ENCODE measurements around the gene SMIM45.
A peak's percentile ranks its signal among the peaks of the same experiment; 100 is the strongest.

The SMIM45 gene

DNA sequence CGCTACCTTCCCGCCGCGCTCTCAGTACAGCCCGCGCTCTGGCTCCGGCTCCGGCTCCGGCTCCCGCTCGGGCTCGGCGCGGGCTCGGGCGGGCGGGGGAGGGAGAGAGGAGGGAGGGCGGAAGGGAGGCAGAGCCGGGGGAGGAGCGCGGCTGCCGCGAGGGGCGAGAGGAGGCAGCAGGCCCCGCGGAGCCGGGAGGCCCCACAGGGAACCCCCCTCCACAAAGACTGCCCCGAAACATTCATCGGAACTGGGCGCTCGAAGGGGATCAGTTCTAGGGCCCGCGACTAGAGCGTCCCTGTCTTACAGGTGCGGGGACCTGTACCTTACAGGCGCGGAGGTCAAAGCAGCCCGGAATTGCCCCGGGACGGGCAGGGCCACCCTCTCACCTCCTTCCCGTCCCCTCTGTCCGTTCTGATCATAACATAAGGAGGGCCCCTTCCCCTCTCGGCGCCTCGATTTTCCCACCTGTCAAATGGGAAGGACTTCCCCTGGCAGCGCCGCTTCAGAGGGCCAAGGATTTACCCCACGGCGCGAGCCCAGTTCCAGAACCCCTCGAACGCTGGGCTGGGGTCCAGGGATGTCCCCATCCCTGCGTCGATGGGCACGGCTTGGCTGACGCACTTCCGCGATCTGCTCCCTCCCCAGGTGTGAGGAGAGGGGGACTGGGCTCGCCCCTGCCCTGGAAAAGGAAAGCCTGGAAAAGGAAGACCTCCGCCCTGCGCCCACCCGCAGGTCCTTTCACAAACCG is 36.7 kb upstream of the SMIM45 start, which contains the start of gene SHISA8:
Gene SHISA8, minus strand, starts transcription at position 40 of the 751 bp plus-strand sequence. CDS start 407 bp downstream, outside the sequence.
- intact Hi-C loops (cut with DNase I) = no loop called here
- DNase-seq = peak in 3 of 10 donors; percentile 40 to 89 (median 42)

DNA sequence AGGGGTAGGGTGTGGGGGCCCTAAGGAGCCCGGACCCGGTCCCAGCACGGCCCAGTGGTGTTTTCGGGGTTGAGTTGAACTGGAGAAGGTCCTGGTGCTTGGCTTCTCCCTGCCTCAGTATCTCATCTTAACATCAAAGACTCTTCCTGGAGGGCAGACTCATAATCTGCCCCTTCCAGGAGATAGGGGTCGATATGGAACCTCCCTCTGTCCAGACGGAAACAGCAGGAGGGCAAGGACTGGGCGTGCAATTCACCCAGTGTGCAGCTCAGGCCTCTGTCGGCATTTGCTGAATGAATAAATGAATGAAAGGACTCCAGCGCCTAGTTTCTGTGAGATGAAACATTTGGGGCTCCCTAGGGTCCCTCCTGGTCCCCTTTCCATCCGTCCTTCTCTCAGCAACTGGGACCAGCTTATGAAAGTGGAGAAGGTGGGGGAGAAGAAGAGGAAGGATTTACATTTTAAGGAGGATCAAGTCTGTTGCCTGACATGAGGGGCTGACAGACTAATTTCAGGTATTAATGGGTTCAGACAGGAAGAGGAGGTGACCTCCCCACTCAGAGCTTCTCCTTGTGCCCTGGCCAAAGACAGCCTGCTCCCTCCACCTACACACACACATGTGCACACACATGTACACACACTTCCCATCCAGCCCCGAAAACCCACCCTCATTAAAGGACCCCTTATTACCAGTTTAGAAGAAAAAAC is 36.0 kb upstream of the SMIM45 start:
- intact Hi-C loops (cut with DNase I) = no loop called here
- DNase-seq = no peak

DNA sequence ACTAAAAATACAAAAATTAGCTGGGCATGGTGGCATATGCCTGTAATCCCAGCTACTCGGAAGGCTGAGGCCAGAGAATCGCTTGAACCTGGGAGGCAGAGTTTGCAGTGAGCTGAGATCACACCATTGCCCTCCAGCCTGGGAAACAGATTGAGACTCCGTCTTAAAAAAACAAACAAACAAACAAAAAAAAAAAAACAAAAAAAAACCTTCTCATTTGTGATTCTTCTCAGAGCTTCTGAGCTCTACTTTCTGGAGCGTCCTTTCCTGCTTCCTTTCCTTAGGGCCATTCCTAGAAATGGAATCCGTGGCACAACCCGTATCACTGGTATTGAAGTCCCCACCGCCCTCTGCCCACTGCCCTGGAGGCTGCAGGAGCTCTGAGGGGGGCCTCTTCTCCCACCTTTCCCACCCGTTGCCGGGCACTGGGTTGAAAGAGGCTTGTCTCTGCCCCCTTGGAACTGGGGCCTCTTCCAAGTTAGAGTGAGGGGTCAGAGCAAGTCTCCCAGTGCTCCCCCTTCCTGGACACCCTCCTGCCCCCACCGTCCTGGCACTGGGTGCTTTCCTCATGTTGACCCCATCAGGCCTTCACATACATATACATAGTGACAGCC is 35.1 kb upstream of the SMIM45 start:
- intact Hi-C loops (cut with DNase I) = no loop called here
- no peak for DNase-seq

DNA sequence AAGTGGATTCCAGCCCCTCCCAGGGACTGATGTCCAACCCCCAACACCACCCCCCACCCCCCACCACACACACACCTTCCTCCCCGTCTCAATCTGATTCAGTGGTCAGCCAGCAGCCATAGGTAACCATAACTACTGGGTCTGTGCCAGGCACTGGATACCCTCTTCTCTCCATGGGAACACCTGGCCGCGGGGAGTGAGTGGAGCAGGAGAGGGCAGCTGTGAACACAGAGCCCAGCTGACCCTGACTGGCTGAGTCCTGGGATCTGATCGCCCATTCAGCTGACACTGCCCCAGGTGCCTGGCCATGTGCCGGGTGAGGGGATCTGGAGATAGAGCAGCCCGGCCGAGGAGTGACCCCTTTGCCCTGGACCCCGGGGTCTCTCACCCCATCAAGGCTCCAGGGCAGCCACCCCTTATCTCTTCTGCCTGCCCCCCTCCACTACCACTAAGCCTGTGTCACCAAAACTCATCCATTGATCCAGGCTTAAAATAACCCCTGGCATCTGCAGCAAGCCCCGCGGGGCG is 34.5 kb upstream of the SMIM45 start:
- intact Hi-C loops (cut with DNase I) = no loop called here
- DNase-seq = no peak

DNA sequence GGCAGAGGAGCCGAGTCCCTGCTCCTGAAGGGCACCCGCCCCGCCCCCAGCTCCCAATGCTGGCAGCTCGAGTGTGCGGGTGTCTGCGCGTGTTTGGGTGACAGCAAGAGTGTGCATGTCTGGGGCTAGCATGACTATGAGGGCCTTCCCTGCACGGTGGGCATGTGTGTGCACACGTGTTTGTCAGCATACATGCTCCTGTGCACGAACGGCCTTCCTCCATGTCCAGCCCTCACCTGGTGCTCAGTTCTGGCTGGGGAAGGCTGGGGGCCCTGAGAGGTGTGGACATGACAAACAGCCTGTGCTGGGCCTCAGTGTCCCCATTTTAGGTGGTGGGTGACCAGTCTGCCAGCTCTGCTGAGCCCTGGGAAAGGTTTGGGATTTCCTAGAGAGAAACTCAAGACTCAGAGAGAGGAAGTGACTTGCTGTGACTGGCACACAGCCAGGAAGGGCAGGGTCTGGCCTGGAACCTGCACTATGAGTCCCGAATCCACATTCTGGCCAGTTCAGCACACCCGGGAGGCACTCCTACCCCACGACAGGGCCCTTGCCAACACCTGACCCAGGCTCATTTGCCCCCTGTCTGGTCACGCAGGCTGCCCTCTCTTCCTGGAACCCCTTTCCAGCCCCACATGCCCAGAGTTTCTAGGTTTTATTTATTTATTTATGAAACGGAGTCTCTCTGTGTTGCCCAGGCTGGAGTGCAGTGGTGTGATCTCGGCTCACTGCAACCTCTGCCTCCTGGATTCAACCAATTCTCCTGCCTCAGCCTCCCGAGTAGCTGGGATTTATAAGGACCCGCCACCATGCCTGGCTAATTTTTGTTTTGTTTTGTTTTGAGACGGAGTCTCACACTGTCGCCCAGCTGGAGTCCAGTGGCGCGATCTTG is 33.8 kb upstream of the SMIM45 start:
- intact Hi-C loops (cut with DNase I) = no loop called here
- peak in 1 of 10 donors; percentile 14 for DNase-seq

DNA sequence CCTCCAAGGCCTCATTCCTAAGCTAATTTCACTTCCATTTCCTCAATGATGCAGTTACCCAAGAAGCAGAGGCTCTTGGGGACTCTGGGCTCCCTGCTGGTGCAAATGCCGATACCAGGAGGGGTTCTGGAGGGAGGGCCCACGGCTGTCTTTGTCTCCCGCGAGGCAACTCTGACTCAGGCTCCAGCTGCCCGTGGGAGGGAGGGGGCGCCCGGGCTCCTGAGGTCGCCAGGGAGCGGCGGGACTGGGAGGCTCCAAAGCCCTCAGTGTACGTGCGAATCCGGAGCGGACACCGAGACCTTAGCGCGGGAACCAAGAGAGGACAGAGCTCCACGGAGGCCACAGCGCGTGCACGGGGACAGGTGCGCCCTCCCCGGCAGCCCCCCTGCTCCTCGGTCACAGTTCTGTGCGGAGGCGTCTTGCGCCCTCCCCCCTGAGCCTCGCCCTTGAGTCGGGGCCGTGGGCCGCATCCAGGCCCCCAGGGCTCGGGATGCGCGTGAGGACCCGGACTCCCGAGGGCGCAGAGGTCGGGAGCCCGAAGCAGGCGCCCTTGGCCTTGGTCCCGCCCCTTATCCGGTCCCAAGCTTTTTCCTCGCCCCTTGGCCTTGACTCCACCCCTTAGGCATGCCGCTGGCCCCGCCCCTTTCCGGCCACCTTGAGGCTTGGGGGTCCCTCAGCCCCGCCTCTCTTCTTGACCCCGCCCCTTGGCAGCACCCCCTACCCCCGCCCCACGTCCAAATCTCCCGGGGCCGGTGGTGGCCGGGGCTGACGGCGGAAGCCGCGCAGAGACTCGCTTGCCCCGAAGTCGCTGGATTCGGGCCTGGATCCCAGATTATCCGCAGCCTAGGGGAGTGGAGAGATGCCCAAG is 32.4 kb upstream of the SMIM45 start:
- DNase-seq = peak in 2 of 10 donors; percentile 22 to 89

DNA sequence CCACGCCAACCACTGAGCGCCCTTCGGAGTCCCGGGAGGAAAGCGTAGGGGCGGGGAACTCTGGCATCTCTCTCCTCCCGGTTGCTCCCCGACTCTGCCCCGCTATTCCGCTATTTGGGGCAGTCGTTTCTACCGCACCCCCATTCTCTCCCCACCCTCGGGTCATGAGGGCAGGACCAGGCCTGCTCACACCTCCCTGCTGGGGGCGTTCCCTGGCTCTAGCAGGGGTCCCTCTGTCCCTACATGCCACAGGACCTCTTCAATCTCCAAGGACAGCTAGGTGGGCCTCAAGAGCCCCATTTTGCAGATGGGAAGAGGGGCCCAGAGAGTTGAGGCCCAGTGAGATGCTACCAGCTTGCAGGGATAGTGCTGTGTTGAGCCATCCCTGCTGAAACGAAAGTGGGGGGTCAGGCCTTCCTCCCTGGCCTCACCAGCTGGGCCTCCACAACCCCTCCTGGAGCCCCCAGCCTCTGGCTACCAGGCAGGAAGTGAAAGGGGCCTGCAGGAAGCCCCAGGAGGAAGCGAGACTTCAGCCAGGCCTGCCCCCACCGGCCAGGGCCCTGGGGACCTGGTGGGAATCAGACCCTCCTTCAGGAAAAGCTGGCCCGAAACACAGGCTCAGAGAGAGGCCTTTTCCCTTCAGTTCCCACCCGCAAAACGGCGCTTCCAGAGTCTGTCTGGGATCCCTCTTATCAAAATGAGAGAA is 31.5 kb upstream of the SMIM45 start:
- DNase-seq = no peak
- intact Hi-C loops (cut with DNase I) = no loop called here

More for the DNA sequence above, 32.4 kb upstream of the SMIM45 start:
- intact Hi-C loops (cut with DNase I) = no loop called here

DNA sequence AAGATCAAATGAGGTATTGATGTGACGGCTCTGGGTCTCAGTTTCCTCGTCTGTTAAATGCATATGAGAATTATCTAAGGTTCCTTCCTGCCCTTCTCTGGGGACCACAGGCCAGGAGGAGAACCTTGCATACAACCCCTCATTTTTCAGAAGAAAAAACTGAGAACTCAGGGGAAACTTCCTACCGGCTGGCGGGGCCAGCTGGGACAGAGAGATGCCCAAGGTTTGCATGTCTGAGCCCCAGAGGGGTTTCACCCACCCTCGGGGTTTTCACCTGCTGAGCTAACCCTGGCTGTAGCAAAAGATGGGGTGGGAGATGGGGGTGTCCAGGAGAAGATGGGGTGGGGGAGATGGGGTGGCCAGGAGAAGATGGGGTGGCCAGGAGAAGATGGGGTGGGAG is 29.6 kb upstream of the SMIM45 start:
- intact Hi-C loops (cut with DNase I) = no loop called here

DNA sequence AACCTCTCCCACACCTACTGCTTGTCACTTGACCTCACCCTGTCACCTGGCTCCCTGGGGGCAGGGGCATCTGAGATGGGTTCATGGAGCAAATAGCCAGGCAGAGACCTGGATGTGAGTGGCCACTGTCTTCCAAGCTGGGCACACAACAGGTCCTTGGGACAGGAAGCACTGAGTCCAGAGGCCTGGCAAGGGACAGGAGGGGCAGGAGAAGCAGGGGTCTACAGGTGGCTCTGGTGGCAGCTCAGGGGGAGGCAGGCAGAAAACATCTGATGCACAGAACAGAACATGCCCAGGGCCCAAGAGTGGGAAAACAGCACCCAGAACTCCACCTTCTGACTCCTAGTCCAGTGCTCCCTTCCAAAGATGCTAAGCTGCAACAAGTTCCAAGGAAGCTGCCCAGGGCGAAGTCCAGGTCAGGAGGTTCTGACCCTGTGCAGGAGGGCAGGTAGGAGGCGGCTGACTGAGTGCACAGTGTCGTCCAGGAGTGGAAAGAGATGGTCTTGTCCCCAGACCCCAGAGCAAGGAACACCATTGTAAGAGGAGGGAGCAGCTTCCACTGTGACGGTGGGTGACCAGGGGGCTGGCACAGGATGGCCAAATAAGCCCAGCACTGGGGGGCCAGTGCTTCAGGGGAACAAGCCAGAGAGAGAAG is 28.9 kb upstream of the SMIM45 start:
- no peak for DNase-seq
- intact Hi-C loops (cut with DNase I) = no loop called here

More for the DNA sequence above, 29.6 kb upstream of the SMIM45 start:
- DNase-seq = no peak

DNA sequence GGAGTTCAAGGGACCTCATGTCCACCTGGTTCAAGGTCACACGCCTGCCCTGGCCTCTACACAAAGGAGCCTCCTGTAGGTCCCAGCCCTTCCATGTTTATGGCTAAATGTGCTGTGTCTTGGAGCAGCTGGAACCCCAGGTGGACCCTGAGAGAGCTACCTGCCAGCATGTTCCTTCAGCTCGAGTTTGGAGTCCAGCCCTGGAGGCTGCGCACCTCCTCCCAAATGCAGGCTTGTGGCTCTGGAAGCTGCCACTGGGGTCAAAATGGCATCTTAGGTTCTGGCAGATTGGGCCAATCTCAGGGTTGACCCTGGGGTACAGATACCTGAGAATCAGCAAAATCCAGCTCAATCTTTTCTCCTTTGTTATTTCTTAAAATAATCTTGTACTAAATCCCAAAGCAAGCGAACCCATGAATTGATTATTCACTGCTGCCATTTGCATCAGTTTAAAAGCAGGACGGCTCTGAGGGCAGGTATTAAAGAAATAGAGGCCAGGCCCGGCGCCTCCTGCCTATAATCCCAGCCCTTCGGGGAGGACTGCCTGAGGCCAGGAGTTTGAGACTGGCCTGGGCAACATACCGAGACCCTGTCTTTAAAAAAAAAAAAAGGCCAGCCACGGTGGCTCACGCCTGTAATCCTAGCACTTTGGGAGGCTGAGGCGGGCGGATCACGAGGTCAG is 28.2 kb upstream of the SMIM45 start:
- no peak for DNase-seq
- intact Hi-C loops (cut with DNase I) = no loop called here

DNA sequence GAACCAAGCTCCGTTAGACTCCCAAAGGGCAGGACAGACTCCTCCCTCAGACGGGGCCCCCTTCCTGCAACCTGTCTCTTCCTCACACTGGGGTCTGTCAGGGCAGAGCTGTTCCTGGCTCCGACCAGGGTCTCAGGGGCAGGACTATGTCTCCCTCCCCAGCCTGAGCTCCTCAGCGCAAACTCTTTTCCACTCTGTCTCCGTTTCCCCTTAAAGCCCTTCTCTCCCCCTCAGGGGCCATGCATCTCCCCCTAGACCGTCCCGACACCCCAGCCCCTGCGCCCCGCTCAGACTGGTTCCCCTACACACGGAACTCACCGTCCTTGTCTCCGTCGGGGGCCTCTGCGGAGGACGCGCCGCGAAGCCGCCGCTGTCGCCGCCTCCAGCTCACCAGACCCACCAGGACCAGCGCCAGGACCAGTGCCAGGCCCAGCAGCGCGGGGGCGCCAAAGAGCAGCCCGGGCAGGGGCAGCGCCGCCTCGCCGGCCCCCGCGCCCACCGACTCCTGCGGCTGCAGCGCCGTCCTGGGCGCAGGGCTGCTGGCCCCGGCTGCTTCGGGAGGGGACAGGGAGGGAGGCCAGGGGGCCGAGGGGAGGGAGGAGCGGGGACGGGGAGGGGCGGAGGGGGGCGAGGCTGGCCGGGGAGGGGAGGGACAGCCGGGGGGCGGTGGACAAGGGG is 26.0 kb upstream of the SMIM45 start:
- intact Hi-C loops (cut with DNase I) = no loop called here
- DNase-seq = peak in 3 of 10 donors; percentile 50 to 57 (median 54)

DNA sequence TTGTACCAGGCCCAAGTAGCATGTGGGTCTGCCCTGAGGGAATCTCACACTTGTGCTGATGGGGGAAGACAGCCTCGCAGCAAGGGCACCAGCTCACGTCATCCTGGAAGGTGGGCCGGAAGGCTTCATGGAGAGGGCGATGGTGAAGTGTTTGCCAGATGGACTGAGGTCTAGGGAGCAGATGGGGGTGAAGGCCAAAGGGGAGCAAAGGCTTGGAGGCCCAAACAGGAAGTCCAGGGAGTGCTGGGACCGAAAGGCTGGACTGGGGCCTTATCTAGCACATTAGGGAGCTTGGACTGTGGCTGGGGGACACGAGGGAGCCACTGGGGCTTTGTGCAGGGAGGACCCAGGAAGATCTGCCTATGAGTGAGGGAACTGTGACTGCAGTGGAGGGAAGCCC is 24.1 kb upstream of the SMIM45 start:
- DNase-seq = no peak
- intact Hi-C loops (cut with DNase I) = no loop called here

DNA sequence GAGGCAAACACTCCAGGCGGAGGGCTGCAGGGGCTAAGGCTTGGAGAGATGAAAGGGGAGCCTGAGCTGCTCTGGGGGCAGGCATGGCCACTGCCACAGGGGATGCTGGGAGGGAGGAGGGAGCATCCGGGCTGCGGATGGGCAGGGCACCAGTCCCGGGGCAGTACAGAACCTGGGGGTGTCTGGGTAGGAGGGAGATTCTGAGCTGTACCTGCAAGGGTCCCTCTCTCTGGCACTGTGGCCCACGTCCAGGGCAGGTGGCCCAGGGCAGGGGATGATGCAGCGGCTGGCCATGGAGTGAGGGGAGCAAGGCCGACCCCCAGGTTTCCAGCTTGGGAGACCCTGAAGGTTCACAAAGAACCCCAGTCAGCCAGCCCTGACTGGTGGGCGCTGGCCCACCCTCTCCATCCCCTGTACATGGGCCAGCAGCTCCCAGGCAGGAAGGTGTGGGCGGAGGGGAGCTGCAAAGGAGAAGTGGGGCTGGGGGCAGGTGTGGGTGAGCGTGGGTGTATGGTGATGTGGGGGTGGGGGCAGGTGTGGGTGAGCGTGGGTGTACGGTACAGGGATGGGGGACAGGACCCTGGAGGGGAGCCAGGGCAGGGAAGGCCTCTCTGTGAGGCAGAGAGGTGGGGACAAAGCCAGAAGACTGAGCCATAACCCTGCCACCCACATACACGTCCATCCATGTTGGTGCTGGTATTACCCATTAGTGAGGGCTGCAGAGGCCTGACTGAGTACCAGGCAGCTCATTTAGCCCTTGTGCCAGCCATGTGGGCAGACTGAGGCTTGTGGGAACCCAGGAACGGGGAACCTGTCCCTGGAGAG is 23.1 kb upstream of the SMIM45 start:
- intact Hi-C loops (cut with DNase I) = no loop called here
- no peak for DNase-seq

DNA sequence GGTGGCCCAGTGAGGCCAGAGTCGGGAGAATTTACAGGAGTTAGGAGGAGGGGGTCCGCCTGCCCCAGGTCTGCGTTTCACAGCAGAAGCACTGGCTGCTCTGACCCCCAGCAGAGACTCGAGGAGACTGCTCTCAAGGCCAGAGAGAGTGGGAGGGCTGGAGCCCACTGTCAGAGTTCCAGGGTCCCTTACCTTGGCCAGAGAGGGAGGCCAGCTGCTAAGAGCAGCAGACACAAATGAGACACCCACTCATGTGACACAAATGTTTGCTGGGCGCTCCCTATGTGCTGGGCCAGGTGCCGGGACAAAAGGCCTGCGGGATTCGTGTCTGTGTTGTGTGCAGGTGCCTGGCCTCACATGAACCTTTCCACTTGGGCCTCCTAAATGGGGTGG is 22.5 kb upstream of the SMIM45 start:
- intact Hi-C loops (cut with DNase I) = no loop called here
- DNase-seq = no peak

DNA sequence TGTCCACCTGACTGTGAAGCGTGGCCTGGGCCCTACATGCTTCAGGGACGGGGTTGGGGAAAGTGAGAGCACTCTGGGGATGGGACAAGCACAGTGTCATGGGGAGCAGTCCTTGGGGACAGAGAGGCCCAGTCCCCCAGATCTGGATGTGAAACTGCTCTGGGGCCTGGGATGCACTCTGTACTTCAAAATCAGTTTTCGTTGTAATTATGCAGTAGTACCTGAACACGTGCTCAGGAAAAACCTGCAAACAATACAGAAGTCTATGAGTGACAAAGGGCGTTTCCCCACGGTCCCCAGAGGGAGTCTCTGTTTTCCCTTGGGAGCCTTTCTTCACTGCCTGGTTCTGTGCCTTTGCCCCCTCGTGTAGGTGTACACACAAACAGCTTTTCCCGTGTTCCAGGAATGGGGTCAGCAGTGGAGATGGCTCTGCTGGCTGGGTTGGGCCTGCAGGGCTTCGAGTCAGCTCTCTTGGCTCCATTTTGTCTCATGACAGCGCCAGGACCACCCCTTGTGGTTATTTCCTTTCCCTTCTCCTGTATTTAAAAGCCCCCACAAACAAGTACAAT is 20.2 kb upstream of the SMIM45 start:
- intact Hi-C loops (cut with DNase I) = no loop called here
- no peak for DNase-seq

DNA sequence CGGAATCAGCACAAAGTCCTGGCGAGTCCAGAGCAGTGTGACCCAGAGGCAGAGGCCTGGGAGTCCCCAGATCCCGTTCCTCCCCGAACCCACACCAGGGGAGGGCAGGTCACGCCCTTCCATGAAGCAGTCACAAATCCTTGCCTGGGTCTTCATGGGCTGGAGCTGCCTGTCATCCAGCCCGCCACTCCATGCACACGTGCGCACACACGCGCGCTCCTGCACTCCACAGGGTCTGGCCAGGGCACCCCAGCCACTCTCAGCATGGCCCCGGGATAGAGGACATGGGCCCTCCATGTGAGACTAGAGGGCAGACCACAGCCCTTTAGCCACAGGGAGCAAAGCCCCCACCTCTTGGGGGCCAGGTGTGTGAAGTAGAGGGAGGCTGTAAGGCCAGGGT is 19.6 kb upstream of the SMIM45 start:
- no peak for DNase-seq
- intact Hi-C loops (cut with DNase I) = no loop called here

All from posterior cingulate gyrus (tissue), 11 donors.